Measurements from ENCODE around the gene TNFRSF8.
"Not testable (repeated sequence)": the region's sequence is repeated elsewhere in the genome, so short reads cannot be mapped to it uniquely, and the experiment has no call there.

GRCh38 chr1:12044187-12044877 lies 18.8 kb upstream of the TNFRSF8 start:
- TF ChIP-seq CTCF (conservative IDR thresholded peaks at IDR 0.05 in 1 of 2, IDR thresholded peaks at IDR 0.05 in 1 of 2; ENCODE audit: low read depth in 1 of 2, low read length in 2 of 2); EZH2 (IDR thresholded peaks at IDR 0.05; ENCODE audit: low read length, missing control alignments): not testable (repeated sequence)
